Measurements from ENCODE around the gene TXNDC11.

TXNDC11 gene

GRCh38 chr16:11715246-11715947, 27.3 kb downstream of the TXNDC11 start:
- Mint-ChIP-seq H3K27me3 (ENCODE audit: low read depth, poor library complexity) (peaks cover 4% of the 10 kb centered on the region), H3K27ac (no peak overlapping the region), H3K4me1 (peaks cover 1% of the 10 kb centered on the region), H3K36me3 (ENCODE audit: low read depth) (peaks cover 46% of the 10 kb centered on the region), H3K4me3 (no peak overlapping the region), H3K9me3 (no peaks in the 10 kb centered on the region)
- no peak for DNase-seq
- no peak for TF ChIP-seq CTCF (IDR thresholded peaks at IDR 0.05)

- H3K4me3 Mint-ChIP-seq, result no peak overlapping the region
- DNase-seq, result no peak
- H3K27me3 Mint-ChIP-seq (ENCODE audit: low read depth, poor library complexity), result no peaks in the 10 kb centered on the region
- peaks cover 8% of the 10 kb centered on the region for H3K4me1 Mint-ChIP-seq
- peaks cover 59% of the 10 kb centered on the region for H3K36me3 Mint-ChIP-seq (ENCODE audit: low read depth)
- no peak overlapping the region for H3K27ac Mint-ChIP-seq
- H3K9me3 Mint-ChIP-seq, result no peaks in the 10 kb centered on the region
- TF ChIP-seq CTCF (IDR thresholded peaks at IDR 0.05), result no peak
Observed at GRCh38 chr16:11712122-11712521, 30.5 kb downstream of the TXNDC11 start.

DNA sequence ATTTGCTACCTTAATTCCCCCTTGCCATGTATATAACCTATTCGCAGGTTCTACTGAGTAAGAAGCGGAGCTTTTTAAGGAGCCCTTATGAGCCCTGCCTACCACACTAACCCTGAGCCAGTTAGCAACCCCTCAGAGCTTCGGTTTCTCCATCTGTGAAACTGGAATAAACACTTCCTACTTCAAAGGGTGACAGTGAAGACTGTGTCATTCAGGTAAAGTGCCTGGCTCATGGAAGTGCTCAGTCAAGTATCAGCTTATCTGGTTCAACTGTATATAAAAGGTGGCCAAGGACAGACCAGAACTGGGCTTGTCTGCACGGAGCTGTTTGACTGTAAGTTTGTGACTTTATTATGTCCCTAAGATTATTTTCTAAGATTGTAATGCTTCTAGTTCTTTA, 31.0 kb downstream of the TXNDC11 start:
- no peak for TF ChIP-seq CTCF (IDR thresholded peaks at IDR 0.05)
- Mint-ChIP-seq H3K9me3 (no peaks in the 10 kb centered on the region), H3K36me3 (ENCODE audit: low read depth) (peaks cover 59% of the 10 kb centered on the region)

GRCh38 chr16:11708421-11708820, 34.2 kb downstream of the TXNDC11 start:
- H3K36me3 Mint-ChIP-seq (ENCODE audit: low read depth), result peaks cover 52% of the 10 kb centered on the region
- TF ChIP-seq CTCF (IDR thresholded peaks at IDR 0.05), result no peak
- H3K9me3 Mint-ChIP-seq, result no peaks in the 10 kb centered on the region
- no peak for DNase-seq
- H3K27me3 Mint-ChIP-seq (ENCODE audit: low read depth, poor library complexity), result no peaks in the 10 kb centered on the region
- H3K4me1 Mint-ChIP-seq, result peaks cover 13% of the 10 kb centered on the region
- H3K4me3 Mint-ChIP-seq, result no peak overlapping the region
- H3K27ac Mint-ChIP-seq, result no peak overlapping the region

More for the DNA sequence above, 31.0 kb downstream of the TXNDC11 start:
- Mint-ChIP-seq H3K4me3 (no peak overlapping the region), H3K4me1 (peaks cover 8% of the 10 kb centered on the region), H3K27me3 (ENCODE audit: low read depth, poor library complexity) (no peaks in the 10 kb centered on the region), H3K27ac (no peak overlapping the region)
- no peak for DNase-seq

DNA sequence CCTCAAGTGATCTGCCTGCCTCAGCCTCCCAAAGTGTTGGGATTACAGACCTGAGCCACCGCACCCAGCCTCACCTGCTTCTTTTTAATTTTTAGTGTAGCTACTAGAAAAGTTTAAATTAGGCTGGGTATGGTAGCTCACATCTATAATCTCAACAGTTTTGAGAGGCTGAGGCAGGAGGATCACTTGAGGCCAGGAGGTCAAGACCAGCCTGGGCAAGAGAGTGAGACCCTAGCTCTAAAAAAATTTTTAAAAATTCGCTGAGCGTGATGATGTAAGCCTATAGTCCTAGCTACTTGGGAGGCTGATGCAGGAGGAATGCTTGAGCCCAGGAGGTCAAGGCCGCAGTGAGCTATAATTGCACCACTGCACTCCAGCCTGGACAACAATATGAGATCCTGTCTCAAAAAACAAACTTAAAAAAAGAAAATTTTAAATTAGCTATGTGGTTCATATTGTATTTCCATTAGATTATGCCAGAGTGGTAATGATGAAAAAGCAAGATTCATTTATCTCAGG, 34.9 kb downstream of the TXNDC11 start:
- peaks cover 13% of the 10 kb centered on the region for H3K4me1 Mint-ChIP-seq
- no peaks in the 10 kb centered on the region for H3K9me3 Mint-ChIP-seq
- DNase-seq, result no peak
- peaks cover 58% of the 10 kb centered on the region for H3K36me3 Mint-ChIP-seq (ENCODE audit: low read depth)
- H3K4me3 Mint-ChIP-seq, result no peak overlapping the region
- no peak for TF ChIP-seq CTCF (IDR thresholded peaks at IDR 0.05)
- no peak overlapping the region for H3K27ac Mint-ChIP-seq
- H3K27me3 Mint-ChIP-seq (ENCODE audit: low read depth, poor library complexity), result no peaks in the 10 kb centered on the region

DNA sequence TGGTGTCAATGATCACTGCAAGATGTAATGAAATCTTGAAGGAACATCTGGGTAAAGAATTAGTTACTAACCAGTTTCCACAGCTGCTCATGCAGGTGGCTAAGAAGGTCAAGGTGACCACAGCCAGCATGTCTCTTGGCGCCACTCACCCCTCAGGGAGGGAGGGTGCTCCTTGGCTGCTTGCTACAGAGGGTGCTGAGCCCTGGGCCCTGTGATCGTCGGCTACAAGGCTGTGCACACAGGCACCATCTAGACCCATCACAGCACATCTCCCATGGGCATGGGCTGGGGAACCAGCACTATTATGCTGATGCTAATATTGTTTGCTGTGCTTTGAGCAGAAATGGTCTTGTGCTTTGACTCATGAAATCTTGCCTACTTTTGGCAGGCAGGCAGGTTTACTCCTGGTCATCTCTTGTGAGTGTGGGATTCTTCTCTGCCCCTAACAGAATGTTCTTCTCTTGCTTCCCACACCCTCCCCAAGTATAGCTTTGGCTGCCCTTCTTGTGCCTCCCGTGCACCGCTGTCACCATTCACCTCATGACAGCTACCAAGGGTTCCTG, 36.4 kb downstream of the TXNDC11 start:
- Mint-ChIP-seq H3K36me3 (ENCODE audit: low read depth) (peaks cover 51% of the 10 kb centered on the region), H3K9me3 (no peaks in the 10 kb centered on the region), H3K4me1 (peaks cover 13% of the 10 kb centered on the region), H3K4me3 (no peak overlapping the region), H3K27ac (no peak overlapping the region), H3K27me3 (ENCODE audit: low read depth, poor library complexity) (no peaks in the 10 kb centered on the region)
- TF ChIP-seq CTCF (IDR thresholded peaks at IDR 0.05), result no peak
- DNase-seq, result no peak

Data from nephron progenitor cell (in vitro differentiated cells).